IMR-90 (cell line): ENCODE measurements around the gene SPATA46. TPM values are rescaled to one million over a fixed set of nuclear protein-coding genes. Genes with fewer than 3 reads are reported as not detected.

ENCODE experiments used
- ATAC-seq: fragments of 200-7000 bp; cut with Tn5 transposase; 2 replicates; pipeline ENCODE4 v1.9.1; 2020; ENCODE audit warnings: low read depth, mild to moderate bottlenecking, moderate library complexity
- BruUV-seq: library from RNA; stranded (reverse); fragments of 400-500 nt; replicated peaks from 2 replicates; lab custom pipeline; 2021; lab: Mats Ljungman, UMichigan
- CTCF ChIA-PET: fragments of 300-600 bp; formaldehyde crosslinking; extraction: SDS; loops from one replicate; lab custom pipeline; 2021; ENCODE audit warnings: antibody characterized with exemption; lab: Yijun Ruan, JAX
- POLR2A ChIA-PET: fragments of 300-600 bp; sonication (Branson Sonifier 250); formaldehyde crosslinking; loops from one replicate; lab custom pipeline; 2022; ENCODE audit warnings: antibody characterized with exemption; ENCODE audit not compliant: unreplicated experiment; lab: Charles Lee
- DNase-seq: peaks from one replicate; pipeline ENCODE4 v3.0.0; 2013
- H2AFZ ChIP-seq: replicated peaks from 2 replicates; pipeline ENCODE3; 2013; ENCODE audit warnings: low read length, mild to moderate bottlenecking; ENCODE audit not compliant: poor library complexity
- H2AK5ac ChIP-seq: 2 replicates; pipeline ENCODE4 v1.6.1; 2013; ENCODE audit warnings: low read depth, low read length, inconsistent platforms
- H2AK9ac ChIP-seq: replicated peaks from 2 replicates; pipeline ENCODE3; 2013; ENCODE audit warnings: mild to moderate bottlenecking, low read depth, low read length, moderate library complexity; ENCODE audit not compliant: poor library complexity
- H2BK120ac ChIP-seq: 2 replicates; pipeline ENCODE4 v1.6.1; 2013; ENCODE audit warnings: low read depth, low read length, inconsistent platforms
- H2BK15ac ChIP-seq: 3 replicates; pipeline ENCODE4 v1.6.1; 2013; ENCODE audit warnings: low read depth, low read length, inconsistent platforms
- H2BK20ac ChIP-seq: 2 replicates; pipeline ENCODE4 v1.6.1; 2013; ENCODE audit warnings: low read depth, mild to moderate bottlenecking, inconsistent platforms, low read length, moderate library complexity
- H2BK5ac ChIP-seq: 2 replicates; pipeline ENCODE4 v1.6.1; 2013; ENCODE audit warnings: mild to moderate bottlenecking, low read depth, low read length, inconsistent platforms; ENCODE audit not compliant: poor library complexity, severe bottlenecking
- H3K14ac ChIP-seq: replicated peaks from 2 replicates; pipeline ENCODE4 v1.6.1; 2013; ENCODE audit warnings: low read depth, low read length, inconsistent platforms
- H3K18ac ChIP-seq: 2 replicates; pipeline ENCODE4 v1.6.1; 2013; ENCODE audit warnings: low read depth, low read length, control low read depth
- H3K23ac ChIP-seq: 2 replicates; pipeline ENCODE4 v1.6.1; 2013; ENCODE audit warnings: low read depth, low read length, inconsistent platforms
- H3K27ac ChIP-seq: 2 replicates; pipeline ENCODE4 v1.5.1; 2013; ENCODE audit warnings: mild to moderate bottlenecking, control low read depth, low read length; ENCODE audit not compliant: insufficient read depth
- H3K27me3 ChIP-seq: 2 replicates; pipeline ENCODE4 v1.6.1; 2013; ENCODE audit warnings: low read length; ENCODE audit not compliant: control insufficient read depth, insufficient read depth
- H3K36me3 ChIP-seq: 2 replicates; pipeline ENCODE4 v1.6.1; 2013; ENCODE audit warnings: low read length, mixed read lengths; ENCODE audit not compliant: control insufficient read depth, insufficient read depth
- H3K4ac ChIP-seq: 2 replicates; pipeline ENCODE4 v1.6.1; 2013; ENCODE audit warnings: low read depth, low read length, inconsistent platforms
- H3K4me1 ChIP-seq: 2 replicates; pipeline ENCODE4 v1.6.1; 2013; ENCODE audit warnings: low read length, mixed read lengths; ENCODE audit not compliant: control insufficient read depth, insufficient read depth
- H3K4me2 ChIP-seq: 2 replicates; pipeline ENCODE4 v1.6.1; 2013; ENCODE audit warnings: low read depth, mild to moderate bottlenecking, control low read depth, low read length, moderate library complexity
- H3K4me3 ChIP-seq: 2 replicates; pipeline ENCODE4 v1.5.1; 2013; ENCODE audit warnings: low read depth, mild to moderate bottlenecking, control low read depth, low read length, moderate library complexity; ENCODE audit not compliant: insufficient read depth
- H3K56ac ChIP-seq: 2 replicates; pipeline ENCODE4 v1.6.1; 2013; ENCODE audit warnings: low read length, inconsistent platforms; ENCODE audit not compliant: insufficient read depth; ENCODE audit errors: extremely low read depth
- H3K79me1 ChIP-seq, 2 experiments: 2 replicates each; pipeline ENCODE4 v1.6.1; 2013; ENCODE audit warnings: low read length in 2 of 2, inconsistent platforms in 1 of 2, low read depth in 1 of 2
- H3K9ac ChIP-seq: 2 replicates; pipeline ENCODE4 v1.6.1; 2013; ENCODE audit warnings: low read depth, low read length, control low read depth
- H3K9me1 ChIP-seq: 2 replicates; pipeline ENCODE4 v1.6.1; 2013; ENCODE audit warnings: low read length, inconsistent platforms; ENCODE audit not compliant: insufficient read depth
- H3K9me3 ChIP-seq: 2 replicates; pipeline ENCODE4 v1.6.1; 2013; ENCODE audit warnings: low read length; ENCODE audit not compliant: control insufficient read depth, insufficient read depth
- H4K20me1 ChIP-seq: 2 replicates; pipeline ENCODE4 v1.6.1; 2013; ENCODE audit warnings: low read length, inconsistent platforms; ENCODE audit not compliant: insufficient read depth
- H4K5ac ChIP-seq: 2 replicates; pipeline ENCODE4 v1.6.1; 2013; ENCODE audit warnings: mild to moderate bottlenecking, low read depth, low read length, control low read depth
- H4K8ac ChIP-seq, 2 experiments: 2 replicates each; pipeline ENCODE4 v1.6.1; 2013; ENCODE audit warnings: low read depth in 2 of 2, low read length in 2 of 2, control low read depth in 1 of 2, inconsistent platforms in 1 of 2
- H4K91ac ChIP-seq: 2 replicates; pipeline ENCODE4 v1.6.1; 2013; ENCODE audit warnings: low read depth, low read length, inconsistent platforms; ENCODE audit not compliant: insufficient read depth
- BHLHE40 ChIP-seq: fragments of 150-350 bp; IDR thresholded peaks from 2 replicates; pipeline ENCODE4 v1.6.1; 2016; ENCODE audit warnings: mild to moderate bottlenecking, low read depth, low read length
- CEBPB ChIP-seq: IDR thresholded peaks from 2 replicates; pipeline ENCODE4 v1.6.1; 2012; ENCODE audit warnings: low read depth, low read length, improper control_type of control experiment
- CHD1 ChIP-seq: IDR thresholded peaks from 2 replicates; pipeline ENCODE4 v1.6.1; 2012; ENCODE audit warnings: low read depth, low read length, improper control_type of control experiment
- FOS ChIP-seq: fragments of 150-350 bp; IDR thresholded peaks from 2 replicates; pipeline ENCODE4 v1.6.1; 2016; ENCODE audit warnings: low read depth, low read length
- MAFK ChIP-seq: IDR thresholded peaks from 2 replicates; pipeline ENCODE4 v1.6.1; 2012; ENCODE audit warnings: low read depth, low read length, improper control_type of control experiment
- MAZ ChIP-seq: IDR thresholded peaks from 2 replicates; pipeline ENCODE4 v1.6.1; 2012; ENCODE audit warnings: low read depth, mild to moderate bottlenecking, low read length, improper control_type of control experiment, moderate library complexity, borderline replicate concordance
- MXI1 ChIP-seq: IDR thresholded peaks from 2 replicates; pipeline ENCODE4 v1.6.1; 2012; ENCODE audit warnings: low read depth, mild to moderate bottlenecking, low read length, moderate library complexity, borderline replicate concordance
- NFE2L2 ChIP-seq: fragments of 150-350 bp; IDR thresholded peaks from 2 replicates; pipeline ENCODE4 v1.6.1; 2016; ENCODE audit warnings: low read depth, mild to moderate bottlenecking, low read length
- POLR2A ChIP-seq: IDR thresholded peaks from 2 replicates; pipeline ENCODE4 v1.6.1; 2012; ENCODE audit warnings: mild to moderate bottlenecking, low read depth, low read length
- RAD21 ChIP-seq: IDR thresholded peaks from 2 replicates; pipeline ENCODE4 v1.6.1; 2012; ENCODE audit warnings: low read length, improper control_type of control experiment
- RCOR1 ChIP-seq: IDR thresholded peaks from 2 replicates; pipeline ENCODE4 v1.6.1; 2012; ENCODE audit warnings: mild to moderate bottlenecking, low read length, improper control_type of control experiment; ENCODE audit not compliant: insufficient replicate concordance
- RFX5 ChIP-seq: IDR thresholded peaks from 2 replicates; pipeline ENCODE4 v1.8.0; 2012; ENCODE audit warnings: low read depth, mild to moderate bottlenecking, low read length, moderate library complexity
- SMC3 ChIP-seq: fragments of 150-350 bp; IDR thresholded peaks from 2 replicates; pipeline ENCODE4 v1.6.1; 2016; ENCODE audit warnings: low read depth, mild to moderate bottlenecking, antibody characterized with exemption, low read length, moderate library complexity
- WGBS, 2 experiments: methylation state at CpG; one replicate each; pipeline versions ENCODE4 v1.1.5 to v1.1.7; 2013; ENCODE audit warnings: missing lambda C conversion rate in 2 of 2; ENCODE audit not compliant: insufficient read length in 1 of 2; ENCODE audit errors: extremely low coverage in 2 of 2; 5-methylcytosine and 5-hydroxymethylcytosine counted together
- dilution Hi-C: fragments of 300-500 bp; cut with HindIII; formaldehyde crosslinking; loops from one replicate; pipeline ENCODE4 v1.14.3; 2018; ENCODE audit warnings: low sequenced_read_pairs; ENCODE audit not compliant: unreplicated experiment
- in situ Hi-C: fragments of 300-500 bp; cut with MboI; formaldehyde crosslinking; loops from 3 replicates; pipeline ENCODE4 v1.14.3; 2019; ENCODE audit warnings: low sequenced_read_pairs, inconsistent platforms, mixed read lengths
- intact Hi-C: fragments of 100-400 bp; cut with micrococcal nuclease; formaldehyde crosslinking; loops from 2 replicates; pipeline ENCODE4 v1.10.0; 2022
- polyA plus RNA-seq, 3 experiments: library from polyadenylated mRNA; depleted of rRNA; stranded (reverse); fragments of >200 nt; gene quantifications; 2 replicates each; pipeline ENCODE4 v1.2.3, GENCODE V29; 2012; ENCODE audit warnings: low replicate concordance in 1 of 3
- total RNA-seq: library from RNA; depleted of rRNA; stranded (reverse); fragments of >200 nt; gene quantifications from 2 replicates; pipeline ENCODE4 v1.2.3, GENCODE V29; 2012
- TF ChIP-seq, protein P1 (sequence below): conservative IDR thresholded peaks from 2 replicates; pipeline ENCODE4 v1.5.1; 2012; ENCODE audit warnings: mild to moderate bottlenecking, low read depth, low read length, improper control_type of control experiment
- TF ChIP-seq, protein P2 (sequence below): fragments of 150-350 bp; IDR thresholded peaks from 2 replicates; pipeline ENCODE4 v1.6.1; 2017; ENCODE audit warnings: mild to moderate bottlenecking, antibody characterized with exemption, low read length, low read depth
- TF ChIP-seq, protein P3 (sequence below): fragments of 150-350 bp; IDR thresholded peaks from 2 replicates; pipeline ENCODE4 v1.6.1; 2016; ENCODE audit warnings: low read depth, mild to moderate bottlenecking, low read length, moderate library complexity, borderline replicate concordance

The SPATA46 gene
- total and polyA plus RNA-seq, 2 of the 4 experiments (the other 2 are of a cell fraction) = not detected

DNA sequence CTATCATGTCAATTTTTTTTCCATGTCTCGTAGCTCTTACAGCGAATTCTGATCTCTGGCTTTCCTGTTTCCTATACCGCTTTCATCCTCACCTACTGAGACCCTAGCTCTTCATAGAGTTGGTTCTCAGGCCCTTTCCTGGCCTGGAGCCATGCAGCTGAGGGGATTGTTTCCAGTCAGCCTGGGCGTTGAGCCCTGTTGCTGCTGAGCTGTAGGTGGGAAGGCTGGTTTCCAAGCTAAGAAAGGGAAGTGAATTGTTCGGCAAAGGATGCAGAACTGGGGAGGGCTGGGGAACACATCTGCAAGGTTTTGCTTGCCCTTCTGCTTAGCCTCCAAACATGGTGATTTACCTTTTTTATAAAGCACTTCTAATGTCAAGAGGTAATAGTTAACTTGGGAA, 41.5 kb downstream of the SPATA46 start:
- Histone ChIP-seq H3K4me2 (no peak overlapping the region), H2AK9ac (no peak overlapping the region), H3K36me3 (no peaks in the 10 kb centered on the region), H4K20me1 (no peaks in the 10 kb centered on the region), H3K9me1 (no peaks in the 10 kb centered on the region), H3K4ac (no peak overlapping the region), H3K23ac (no peak overlapping the region), H2AK5ac (no peak overlapping the region), H4K91ac (no peak overlapping the region), H3K14ac (no peak overlapping the region), H3K9ac (no peak overlapping the region), H2BK5ac (no peak overlapping the region), H3K27me3 (peaks cover 12% of the 10 kb centered on the region), H3K9me3 (no peaks in the 10 kb centered on the region), H3K56ac (no peak overlapping the region), H2BK120ac (no peak overlapping the region), H3K4me1 (no peaks in the 10 kb centered on the region), H3K79me1 (no peaks in the 10 kb centered on the region), H3K4me3 (no peak overlapping the region), H2BK15ac (no peak overlapping the region), H4K5ac (no peak overlapping the region), H4K8ac (no peak overlapping the region), H2AFZ (no peak overlapping the region), H3K18ac (no peak overlapping the region), H2BK20ac (no peak overlapping the region), H3K27ac (no peak overlapping the region)
- no TSS peak for BruUV-seq
- POLR2A ChIA-PET = no interaction called here
- CTCF ChIA-PET = no interaction called here
- WGBS, 2 experiments = no CpG with 5 or more reads among the region's 5 CpGs
- DNase-seq = no peak
- in situ Hi-C loops (no loop called here), intact Hi-C loops (no loop called here), dilution Hi-C loops (no loop called here)
- TF ChIP-seq MAFK (no peak), CHD1 (no peak), RAD21 (no peak), FOS (no peak), SMC3 (no peak), MAZ (no peak), CEBPB (no peak), POLR2A (no peak), MXI1 (no peak), NFE2L2 (no peak), BHLHE40 (no peak), RFX5 (no peak), RCOR1 (no peak)
- TF ChIP-seq, protein P1, sequence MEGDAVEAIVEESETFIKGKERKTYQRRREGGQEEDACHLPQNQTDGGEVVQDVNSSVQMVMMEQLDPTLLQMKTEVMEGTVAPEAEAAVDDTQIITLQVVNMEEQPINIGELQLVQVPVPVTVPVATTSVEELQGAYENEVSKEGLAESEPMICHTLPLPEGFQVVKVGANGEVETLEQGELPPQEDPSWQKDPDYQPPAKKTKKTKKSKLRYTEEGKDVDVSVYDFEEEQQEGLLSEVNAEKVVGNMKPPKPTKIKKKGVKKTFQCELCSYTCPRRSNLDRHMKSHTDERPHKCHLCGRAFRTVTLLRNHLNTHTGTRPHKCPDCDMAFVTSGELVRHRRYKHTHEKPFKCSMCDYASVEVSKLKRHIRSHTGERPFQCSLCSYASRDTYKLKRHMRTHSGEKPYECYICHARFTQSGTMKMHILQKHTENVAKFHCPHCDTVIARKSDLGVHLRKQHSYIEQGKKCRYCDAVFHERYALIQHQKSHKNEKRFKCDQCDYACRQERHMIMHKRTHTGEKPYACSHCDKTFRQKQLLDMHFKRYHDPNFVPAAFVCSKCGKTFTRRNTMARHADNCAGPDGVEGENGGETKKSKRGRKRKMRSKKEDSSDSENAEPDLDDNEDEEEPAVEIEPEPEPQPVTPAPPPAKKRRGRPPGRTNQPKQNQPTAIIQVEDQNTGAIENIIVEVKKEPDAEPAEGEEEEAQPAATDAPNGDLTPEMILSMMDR = no peak
- TF ChIP-seq, protein P2, sequence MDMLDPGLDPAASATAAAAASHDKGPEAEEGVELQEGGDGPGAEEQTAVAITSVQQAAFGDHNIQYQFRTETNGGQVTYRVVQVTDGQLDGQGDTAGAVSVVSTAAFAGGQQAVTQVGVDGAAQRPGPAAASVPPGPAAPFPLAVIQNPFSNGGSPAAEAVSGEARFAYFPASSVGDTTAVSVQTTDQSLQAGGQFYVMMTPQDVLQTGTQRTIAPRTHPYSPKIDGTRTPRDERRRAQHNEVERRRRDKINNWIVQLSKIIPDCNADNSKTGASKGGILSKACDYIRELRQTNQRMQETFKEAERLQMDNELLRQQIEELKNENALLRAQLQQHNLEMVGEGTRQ = no peak
- TF ChIP-seq, protein P3, sequence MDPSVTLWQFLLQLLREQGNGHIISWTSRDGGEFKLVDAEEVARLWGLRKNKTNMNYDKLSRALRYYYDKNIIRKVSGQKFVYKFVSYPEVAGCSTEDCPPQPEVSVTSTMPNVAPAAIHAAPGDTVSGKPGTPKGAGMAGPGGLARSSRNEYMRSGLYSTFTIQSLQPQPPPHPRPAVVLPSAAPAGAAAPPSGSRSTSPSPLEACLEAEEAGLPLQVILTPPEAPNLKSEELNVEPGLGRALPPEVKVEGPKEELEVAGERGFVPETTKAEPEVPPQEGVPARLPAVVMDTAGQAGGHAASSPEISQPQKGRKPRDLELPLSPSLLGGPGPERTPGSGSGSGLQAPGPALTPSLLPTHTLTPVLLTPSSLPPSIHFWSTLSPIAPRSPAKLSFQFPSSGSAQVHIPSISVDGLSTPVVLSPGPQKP = no peak
- no peak for ATAC-seq
